GM12801 (cell line): ENCODE results near the gene TMEM61.

ENCODE experiments used
- CTCF ChIP-seq: IDR thresholded peaks from one replicate; pipeline ENCODE4 v1.5.1; 2011; ENCODE audit warnings: control low read depth; ENCODE audit not compliant: insufficient read length; ENCODE audit errors: extremely low read depth

Gene TMEM61

GRCh38 chr1:55000110-55001085, 20.0 kb downstream of the TMEM61 start:
- no peak for TF ChIP-seq CTCF

GRCh38 chr1:55001311-55001710, 20.9 kb downstream of the TMEM61 start:
- no peak for TF ChIP-seq CTCF

GRCh38 chr1:55002686-55003085, 22.3 kb downstream of the TMEM61 start:
- TF ChIP-seq CTCF: no peak

- no peak for TF ChIP-seq CTCF
Observed at GRCh38 chr1:55005351-55006140, 25.1 kb downstream of the TMEM61 start.

GRCh38 chr1:55006931-55007330, 26.5 kb downstream of the TMEM61 start:
- no peak for TF ChIP-seq CTCF

- TF ChIP-seq CTCF: no peak
Observed at GRCh38 chr1:55007625-55008024, 27.2 kb downstream of the TMEM61 start.

- TF ChIP-seq CTCF: no peak
Observed at GRCh38 chr1:55010194-55010886, 29.9 kb downstream of the TMEM61 start.
